OCI-LY3 (cell line): Measurements from ENCODE around the gene CCL16.

Experiments
- CTCF ChIP-seq: fragments of 200-600, 300-600 bp; sonication (generic); IDR thresholded peaks from 2 replicates; pipeline ENCODE4 v1.5.1; 2014; ENCODE audit warnings: antibody characterized with exemption, low read length, low read depth
- EZH2phosphoT487 ChIP-seq: fragments of 200-600 bp; shearing (Covaris generic); IDR thresholded peaks from 2 replicates; pipeline ENCODE4 v1.6.1; 2018; ENCODE audit warnings: antibody characterized with exemption, mixed run types, low read depth

- TF ChIP-seq CTCF (no peak), EZH2phosphoT487 (no peak)
Observed at GRCh38 chr17:35949401-35949800, 31.9 kb downstream of the CCL16 start.
